Kidney tubule cell (primary cell): ENCODE data around the gene SYT14.
A peak's percentile ranks its signal among the peaks of the same experiment; 100 is the strongest.
"Not testable (repeated sequence)": the region's sequence is repeated elsewhere in the genome, so short reads cannot be mapped to it uniquely, and the experiment has no call there.

Experiments used
- DNase-seq: peaks from one replicate; pipeline ENCODE4 v3.0.0-alpha.2; 2018; ENCODE audit warnings: low spot score

Gene SYT14

GRCh38 chr1:210027994-210028393, 90.0 kb downstream of the SYT14 start:
- DNase-seq = no peak

DNA sequence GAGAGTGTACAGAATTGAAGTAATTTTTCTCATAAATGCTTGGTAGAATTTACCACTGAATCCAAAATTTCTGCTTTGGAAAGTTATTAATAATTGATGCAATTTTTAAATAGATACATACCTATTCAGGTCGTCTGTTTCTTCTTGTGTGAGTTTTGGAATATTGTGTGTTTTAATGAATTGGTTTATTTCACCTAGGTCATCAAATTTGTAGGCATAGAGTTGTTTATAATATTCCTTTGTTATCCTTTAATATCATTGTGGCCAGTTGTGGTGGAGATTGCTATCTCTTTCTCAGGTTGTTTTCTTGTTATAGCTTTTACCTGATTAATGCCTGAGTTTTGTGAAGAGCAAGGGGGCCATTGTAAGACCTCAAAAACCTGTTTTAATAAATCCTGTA, 93.5 kb downstream of the SYT14 start:
- no peak for DNase-seq

DNA sequence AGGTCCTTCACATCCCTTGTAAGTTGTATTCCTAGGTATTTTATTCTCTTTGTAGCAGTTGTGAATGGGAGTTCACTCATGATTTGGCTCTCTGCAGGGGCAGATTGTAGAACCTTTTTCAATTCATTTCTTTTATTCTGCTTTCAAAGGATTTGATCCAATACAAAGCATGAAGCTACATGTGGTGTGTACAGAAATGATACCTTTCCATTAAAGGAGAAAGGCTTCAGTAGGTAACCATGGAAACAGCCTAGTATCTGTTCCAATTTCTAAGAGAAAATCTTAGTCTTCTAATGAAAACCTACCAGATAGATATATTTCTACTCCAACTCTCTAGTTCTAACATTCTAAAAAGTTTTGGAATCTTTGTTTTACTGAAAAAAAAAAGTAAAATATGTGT, 105.0 kb downstream of the SYT14 start:
- no peak for DNase-seq

DNA sequence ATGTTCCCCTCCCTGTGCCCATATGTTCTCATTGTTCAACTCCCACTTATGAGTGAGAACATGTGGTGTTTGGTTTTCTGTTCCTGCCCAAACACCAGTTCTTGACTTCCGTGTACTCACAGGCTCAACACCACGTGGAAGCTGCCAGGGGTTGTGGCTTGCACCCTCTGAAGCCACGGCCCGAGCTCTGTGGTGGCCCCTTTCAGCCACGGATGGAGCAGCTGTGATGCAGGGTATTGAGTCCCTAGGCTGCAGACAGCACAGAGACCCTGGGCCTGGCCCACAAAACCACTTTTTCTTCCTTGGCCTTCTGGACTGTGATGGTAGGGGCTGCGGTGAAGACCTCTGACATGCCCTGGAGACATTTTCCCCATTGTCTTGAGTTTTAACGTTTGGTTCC, 111.6 kb downstream of the SYT14 start:
- no peak for DNase-seq

GRCh38 chr1:210050491-210050890, 112.5 kb downstream of the SYT14 start:
- DNase-seq = not testable (repeated sequence)

DNA sequence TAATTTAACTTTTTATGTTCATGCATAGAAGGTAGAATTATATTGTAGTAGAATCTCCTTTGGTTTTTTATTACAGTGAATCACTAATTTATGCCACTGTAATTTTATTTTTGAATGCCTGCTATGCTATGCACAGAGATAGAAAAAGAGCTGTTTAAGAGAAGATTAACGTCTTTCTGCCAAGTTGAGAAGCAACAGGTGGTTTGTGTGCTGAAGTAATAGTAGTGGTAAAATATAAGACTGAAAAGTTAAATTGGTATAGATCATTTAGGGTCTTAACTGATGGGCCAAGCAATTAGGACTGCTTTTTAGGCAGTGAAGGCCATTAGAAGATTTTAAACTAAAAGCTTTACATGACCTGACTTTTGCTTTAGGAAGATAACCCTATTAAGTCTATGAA, 115.1 kb downstream of the SYT14 start:
- no peak for DNase-seq

- DNase-seq = no peak
These were observed 119.6 kb downstream of the SYT14 start for GRCh38 chr1:210057593-210057992.

- no peak for DNase-seq
These were observed 124.0 kb downstream of the SYT14 start for GRCh38 chr1:210061992-210062391.

- DNase-seq = no peak
These were observed 132.5 kb downstream of the SYT14 start for GRCh38 chr1:210070531-210070930.

DNA sequence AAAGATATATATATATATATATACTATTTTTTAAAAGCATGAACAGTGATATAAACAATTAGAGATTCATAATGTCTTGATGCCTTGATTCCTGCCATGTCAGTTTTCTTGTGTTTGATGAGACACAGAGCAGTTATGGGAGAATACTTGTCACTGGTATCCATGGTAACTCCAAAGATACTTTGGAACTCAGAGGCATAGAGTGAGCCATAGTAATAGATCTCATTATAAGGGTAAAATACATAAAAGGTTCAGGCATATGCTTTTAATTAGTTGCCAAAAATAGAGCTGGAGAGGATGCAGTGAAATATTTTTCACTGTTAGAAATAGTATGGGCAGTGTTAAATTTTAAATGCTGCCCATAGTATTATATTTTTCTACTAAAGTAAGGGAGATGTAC, 134.1 kb downstream of the SYT14 start:
- no peak for DNase-seq

GRCh38 chr1:210072896-210073504, 135.0 kb downstream of the SYT14 start:
- DNase-seq = no peak

- DNase-seq = no peak
These were observed 136.9 kb downstream of the SYT14 start for GRCh38 chr1:210074904-210075303.

DNA sequence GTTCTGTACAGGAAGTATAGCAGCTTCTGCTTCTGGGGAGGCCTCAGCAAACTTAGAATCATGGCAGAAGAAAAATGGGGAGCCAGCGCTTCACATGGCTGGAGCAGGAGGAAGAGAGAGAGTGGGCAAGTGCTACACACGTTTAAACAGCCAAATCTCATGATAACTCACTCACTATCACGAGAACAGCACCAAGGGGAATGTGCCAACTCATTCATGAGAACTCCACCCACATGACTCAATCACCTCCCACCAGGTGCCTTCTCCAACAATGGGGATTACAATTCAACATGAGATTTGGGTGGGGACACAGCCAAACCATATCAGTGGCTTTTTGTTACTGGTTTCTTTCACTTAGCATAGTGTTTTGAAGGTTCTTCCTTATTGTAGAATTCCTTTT, 138.6 kb downstream of the SYT14 start:
- no peak for DNase-seq

- no peak for DNase-seq
These were observed 143.5 kb downstream of the SYT14 start for GRCh38 chr1:210081494-210081893.

- no peak for DNase-seq
These were observed 147.3 kb downstream of the SYT14 start for GRCh38 chr1:210085359-210085758.

- no peak for DNase-seq
These were observed 149.0 kb downstream of the SYT14 start for GRCh38 chr1:210087058-210087457.

DNA sequence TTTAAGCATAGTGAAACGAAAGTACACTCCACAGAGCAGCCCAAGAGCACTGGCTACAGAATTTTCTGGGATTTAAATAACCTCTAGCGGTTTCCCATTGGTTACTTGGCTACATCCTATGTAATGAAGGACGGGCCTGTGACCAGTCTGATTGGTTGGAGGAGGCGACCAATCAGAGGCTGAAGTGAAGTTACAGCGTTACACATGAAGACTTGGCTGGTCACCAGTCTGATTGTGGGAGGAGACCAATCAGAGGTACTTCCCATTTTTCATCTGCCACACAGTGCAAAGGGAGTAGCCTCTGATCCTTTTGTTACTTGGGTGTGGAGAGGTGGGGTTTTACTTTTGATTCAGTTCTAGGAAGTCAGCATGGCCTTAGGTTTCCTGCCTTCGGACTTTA, 151.8 kb downstream of the SYT14 start:
- DNase-seq = no peak

DNA sequence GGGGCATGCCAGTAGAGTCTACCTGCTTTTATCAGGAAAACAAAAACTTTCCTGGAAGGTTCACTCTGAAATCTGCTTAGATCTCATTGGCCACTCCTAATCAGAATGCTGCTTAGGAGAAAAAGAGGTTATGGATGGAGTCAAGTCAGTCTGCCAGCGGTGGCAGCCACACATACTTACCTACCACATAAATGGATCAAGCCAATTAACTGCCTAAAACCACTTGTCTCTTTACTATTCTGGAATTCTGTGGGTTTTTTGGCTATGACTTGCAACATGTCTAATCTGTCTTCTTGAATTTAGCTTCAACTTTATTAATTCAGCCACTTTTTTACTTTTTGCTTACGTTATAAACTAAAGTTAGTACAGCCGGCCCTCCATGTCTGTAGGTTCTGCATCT, 154.3 kb downstream of the SYT14 start:
- DNase-seq = no peak

GRCh38 chr1:210093461-210093860, 155.4 kb downstream of the SYT14 start:
- no peak for DNase-seq

DNA sequence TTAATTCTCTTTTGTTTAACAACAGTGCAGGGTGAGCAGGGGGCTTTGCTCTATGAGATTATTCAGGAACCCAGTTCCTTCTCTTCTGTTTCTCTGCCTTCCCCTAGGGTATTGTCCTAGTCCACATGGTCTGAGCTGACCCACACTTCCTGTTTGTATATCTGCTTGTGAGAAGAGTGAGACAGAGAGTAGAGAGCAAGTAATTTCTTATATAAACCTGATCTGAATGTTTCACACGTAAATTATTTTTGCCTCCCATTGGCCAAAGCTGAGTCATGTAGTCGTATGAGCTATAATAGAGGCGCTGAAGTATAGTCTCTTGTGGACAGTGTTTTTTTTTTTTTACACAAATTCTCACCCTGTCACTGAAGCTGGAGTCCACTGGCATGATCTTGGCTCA, 160.3 kb downstream of the SYT14 start:
- no peak for DNase-seq

GRCh38 chr1:210099921-210100320, 161.9 kb downstream of the SYT14 start:
- DNase-seq = peak; percentile 8

GRCh38 chr1:210104103-210104502, 166.1 kb downstream of the SYT14 start:
- peak; percentile 81 for DNase-seq

GRCh38 chr1:210112906-210113305, 174.9 kb downstream of the SYT14 start:
- DNase-seq = not testable (repeated sequence)

DNA sequence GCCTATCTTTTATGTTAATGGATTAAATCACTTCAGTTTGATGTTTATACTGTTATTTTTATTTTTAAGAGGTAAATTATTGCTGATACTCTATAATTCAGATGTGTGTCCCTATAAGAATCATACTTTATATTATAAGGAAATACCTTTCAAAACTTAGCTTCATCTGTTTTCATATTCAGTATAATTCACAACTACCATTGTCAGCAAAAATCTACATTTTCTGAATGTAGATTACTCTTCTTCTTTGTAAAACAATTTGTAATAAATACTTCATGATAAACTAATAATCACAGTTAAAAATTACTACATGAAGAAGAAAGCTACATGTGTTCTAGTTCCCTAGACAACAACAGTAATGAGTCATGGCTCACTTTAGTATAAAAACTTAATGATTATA, 179.2 kb downstream of the SYT14 start:
- DNase-seq = peak; percentile 16

GRCh38 chr1:210117681-210118170, 179.7 kb downstream of the SYT14 start:
- no peak for DNase-seq
